ENCODE data around the gene BRSK2. TPM values are rescaled to one million over a fixed set of nuclear protein-coding genes. Genes with fewer than 3 reads are reported as not detected.
"Not testable (repeated sequence)": the region's sequence is repeated elsewhere in the genome, so short reads cannot be mapped to it uniquely, and the experiment has no call there.

The BRSK2 gene
- 1.0 TPM for total RNA-seq

- H3K4me3 ChIP-seq (ENCODE audit: low read length in 3 of 3) = peak within 1 kb of the TSS in 2 of 3 donors; percentile 67 to 68
- no peaks in the 10 kb centered on the region for H3K9me3 ChIP-seq (ENCODE audit: control insufficient read depth in 3 of 3, low read length in 3 of 3)
- no peak within 1 kb of the TSS for H3K27ac ChIP-seq (ENCODE audit: low read depth, low read length)
- no peaks in the 10 kb centered on the region for H3K36me3 ChIP-seq (ENCODE audit: control insufficient read depth in 3 of 3, insufficient read depth in 3 of 3, low read length in 3 of 3)
- H3K9ac ChIP-seq (ENCODE audit: low read depth in 1 of 3, low read length in 3 of 3) = peak within 1 kb of the TSS; percentile 33 to 71 (median 69)
- H3K4me1 ChIP-seq (ENCODE audit: control insufficient read depth in 3 of 3, insufficient read depth in 3 of 3, low read length in 3 of 3) = peaks cover 5 to 13% (median 10%) of the 10 kb centered on the region in 3 donors
- peaks cover 43 to 57% (median 51%) of the 10 kb centered on the region in 3 donors for H3K27me3 ChIP-seq (ENCODE audit: control insufficient read depth in 3 of 3, insufficient read depth in 3 of 3, low read length in 3 of 3)
Observed at GRCh38 chr11:1389932-1390568, at the start of gene BRSK2. Gene BRSK2 (plus strand): TSS chr11:1389934. CDS start chr11:1390285, 351 bp downstream.

- Histone ChIP-seq H3K36me3 (ENCODE audit: control insufficient read depth in 3 of 3, insufficient read depth in 3 of 3, low read length in 3 of 3) (no peaks in the 10 kb centered on the region), H3K27ac (ENCODE audit: low read depth, low read length) (no peak overlapping the region), H3K9me3 (ENCODE audit: control insufficient read depth in 3 of 3, low read length in 3 of 3) (no peaks in the 10 kb centered on the region), H3K27me3 (ENCODE audit: control insufficient read depth in 3 of 3, insufficient read depth in 3 of 3, low read length in 3 of 3) (peaks cover 0 to 5% (median 0%) of the 10 kb centered on the region in 3 donors), H3K9ac (ENCODE audit: low read depth in 1 of 3, low read length in 3 of 3) (no peak overlapping the region), H3K4me3 (ENCODE audit: low read length in 3 of 3) (no peak overlapping the region), H3K4me1 (ENCODE audit: control insufficient read depth in 3 of 3, insufficient read depth in 3 of 3, low read length in 3 of 3) (peaks cover 10% of the 10 kb centered on the region in 3 donors)
Observed at GRCh38 chr11:1340111-1340510, 49.6 kb upstream of the BRSK2 start.

GRCh38 chr11:1341226-1341625 is 48.5 kb upstream of the BRSK2 start:
- H3K36me3 ChIP-seq (ENCODE audit: control insufficient read depth in 3 of 3, insufficient read depth in 3 of 3, low read length in 3 of 3); H3K9me3 ChIP-seq (ENCODE audit: control insufficient read depth in 3 of 3, low read length in 3 of 3); H3K27me3 ChIP-seq (ENCODE audit: control insufficient read depth in 3 of 3, insufficient read depth in 3 of 3, low read length in 3 of 3); H3K4me1 ChIP-seq (ENCODE audit: control insufficient read depth in 3 of 3, insufficient read depth in 3 of 3, low read length in 3 of 3); H3K27ac ChIP-seq (ENCODE audit: low read depth, low read length); H3K4me3 ChIP-seq (ENCODE audit: low read length in 3 of 3); H3K9ac ChIP-seq (ENCODE audit: low read depth in 1 of 3, low read length in 3 of 3): not testable (repeated sequence)

GRCh38 chr11:1341928-1342524 is 47.7 kb upstream of the BRSK2 start:
- no peak overlapping the region for H3K9ac ChIP-seq (ENCODE audit: low read depth in 1 of 3, low read length in 3 of 3)
- no peaks in the 10 kb centered on the region for H3K9me3 ChIP-seq (ENCODE audit: control insufficient read depth in 3 of 3, low read length in 3 of 3)
- peaks cover 0 to 7% (median 0%) of the 10 kb centered on the region in 3 donors for H3K27me3 ChIP-seq (ENCODE audit: control insufficient read depth in 3 of 3, insufficient read depth in 3 of 3, low read length in 3 of 3)
- no peak overlapping the region for H3K27ac ChIP-seq (ENCODE audit: low read depth, low read length)
- peak overlapping the region in 1 of 3 donors; percentile 3 for H3K4me3 ChIP-seq (ENCODE audit: low read length in 3 of 3)
- H3K36me3 ChIP-seq (ENCODE audit: control insufficient read depth in 3 of 3, insufficient read depth in 3 of 3, low read length in 3 of 3) = no peaks in the 10 kb centered on the region
- H3K4me1 ChIP-seq (ENCODE audit: control insufficient read depth in 3 of 3, insufficient read depth in 3 of 3, low read length in 3 of 3) = no peaks in the 10 kb centered on the region

- Histone ChIP-seq H3K27me3 (ENCODE audit: control insufficient read depth in 3 of 3, insufficient read depth in 3 of 3, low read length in 3 of 3) (peaks cover 0 to 8% (median 0%) of the 10 kb centered on the region in 3 donors), H3K4me1 (ENCODE audit: control insufficient read depth in 3 of 3, insufficient read depth in 3 of 3, low read length in 3 of 3) (no peaks in the 10 kb centered on the region), H3K36me3 (ENCODE audit: control insufficient read depth in 3 of 3, insufficient read depth in 3 of 3, low read length in 3 of 3) (no peaks in the 10 kb centered on the region), H3K4me3 (ENCODE audit: low read length in 3 of 3) (no peak overlapping the region), H3K9ac (ENCODE audit: low read depth in 1 of 3, low read length in 3 of 3) (no peak overlapping the region), H3K9me3 (ENCODE audit: control insufficient read depth in 3 of 3, low read length in 3 of 3) (no peaks in the 10 kb centered on the region), H3K27ac (ENCODE audit: low read depth, low read length) (no peak overlapping the region)
Observed at GRCh38 chr11:1342946-1343345, 46.8 kb upstream of the BRSK2 start.

GRCh38 chr11:1343391-1344055 is 46.2 kb upstream of the BRSK2 start:
- Histone ChIP-seq H3K27me3 (ENCODE audit: control insufficient read depth in 3 of 3, insufficient read depth in 3 of 3, low read length in 3 of 3) (peaks cover 0 to 8% (median 3%) of the 10 kb centered on the region in 3 donors), H3K27ac (ENCODE audit: low read depth, low read length) (no peak overlapping the region), H3K36me3 (ENCODE audit: control insufficient read depth in 3 of 3, insufficient read depth in 3 of 3, low read length in 3 of 3) (no peaks in the 10 kb centered on the region), H3K4me3 (ENCODE audit: low read length in 3 of 3) (no peak overlapping the region), H3K9me3 (ENCODE audit: control insufficient read depth in 3 of 3, low read length in 3 of 3) (no peaks in the 10 kb centered on the region), H3K4me1 (ENCODE audit: control insufficient read depth in 3 of 3, insufficient read depth in 3 of 3, low read length in 3 of 3) (no peaks in the 10 kb centered on the region), H3K9ac (ENCODE audit: low read depth in 1 of 3, low read length in 3 of 3) (no peak overlapping the region)

- Histone ChIP-seq H3K4me1 (ENCODE audit: control insufficient read depth in 3 of 3, insufficient read depth in 3 of 3, low read length in 3 of 3) (no peaks in the 10 kb centered on the region), H3K4me3 (ENCODE audit: low read length in 3 of 3) (no peak overlapping the region), H3K36me3 (ENCODE audit: control insufficient read depth in 3 of 3, insufficient read depth in 3 of 3, low read length in 3 of 3) (no peaks in the 10 kb centered on the region), H3K27ac (ENCODE audit: low read depth, low read length) (no peak overlapping the region), H3K27me3 (ENCODE audit: control insufficient read depth in 3 of 3, insufficient read depth in 3 of 3, low read length in 3 of 3) (peaks cover 0 to 8% (median 8%) of the 10 kb centered on the region in 3 donors), H3K9ac (ENCODE audit: low read depth in 1 of 3, low read length in 3 of 3) (no peak overlapping the region), H3K9me3 (ENCODE audit: control insufficient read depth in 3 of 3, low read length in 3 of 3) (no peaks in the 10 kb centered on the region)
Observed at GRCh38 chr11:1344056-1344635, 45.6 kb upstream of the BRSK2 start.

GRCh38 chr11:1345737-1346513 is 43.8 kb upstream of the BRSK2 start:
- H3K27ac ChIP-seq (ENCODE audit: low read depth, low read length) = no peak overlapping the region
- no peak overlapping the region for H3K4me3 ChIP-seq (ENCODE audit: low read length in 3 of 3)
- H3K36me3 ChIP-seq (ENCODE audit: control insufficient read depth in 3 of 3, insufficient read depth in 3 of 3, low read length in 3 of 3) = no peaks in the 10 kb centered on the region
- peaks cover 8 to 21% (median 8%) of the 10 kb centered on the region in 3 donors for H3K27me3 ChIP-seq (ENCODE audit: control insufficient read depth in 3 of 3, insufficient read depth in 3 of 3, low read length in 3 of 3)
- no peaks in the 10 kb centered on the region for H3K9me3 ChIP-seq (ENCODE audit: control insufficient read depth in 3 of 3, low read length in 3 of 3)
- no peak overlapping the region for H3K9ac ChIP-seq (ENCODE audit: low read depth in 1 of 3, low read length in 3 of 3)
- H3K4me1 ChIP-seq (ENCODE audit: control insufficient read depth in 3 of 3, insufficient read depth in 3 of 3, low read length in 3 of 3) = no peaks in the 10 kb centered on the region

GRCh38 chr11:1346669-1347390 is 42.9 kb upstream of the BRSK2 start:
- H3K4me3 ChIP-seq (ENCODE audit: low read length in 3 of 3) = no peak overlapping the region
- H3K9ac ChIP-seq (ENCODE audit: low read depth in 1 of 3, low read length in 3 of 3) = no peak overlapping the region
- no peaks in the 10 kb centered on the region for H3K9me3 ChIP-seq (ENCODE audit: control insufficient read depth in 3 of 3, low read length in 3 of 3)
- H3K4me1 ChIP-seq (ENCODE audit: control insufficient read depth in 3 of 3, insufficient read depth in 3 of 3, low read length in 3 of 3) = no peaks in the 10 kb centered on the region
- H3K27me3 ChIP-seq (ENCODE audit: control insufficient read depth in 3 of 3, insufficient read depth in 3 of 3, low read length in 3 of 3) = peaks cover 8 to 21% (median 10%) of the 10 kb centered on the region in 3 donors
- H3K36me3 ChIP-seq (ENCODE audit: control insufficient read depth in 3 of 3, insufficient read depth in 3 of 3, low read length in 3 of 3) = no peaks in the 10 kb centered on the region
- no peak overlapping the region for H3K27ac ChIP-seq (ENCODE audit: low read depth, low read length)

Data from skeletal muscle tissue (tissue), 4 donors.